Measurements from ENCODE around the gene CMIP. TPM values are rescaled to one million over a fixed set of nuclear protein-coding genes. Genes with fewer than 3 reads are reported as not detected.
A peak's percentile ranks its signal among the peaks of the same experiment; 100 is the strongest.

Gene CMIP
- total RNA-seq, 2 donors from 2014 or later, result 7.7 to 19.2 TPM

- TF ChIP-seq CTCF (IDR thresholded peaks at IDR 0.05), result no peak
- Histone ChIP-seq H3K27ac (peak overlapping the region; percentile 41 to 49), H3K27me3 (no peaks in the 10 kb centered on the region), H3K9me3 (no peaks in the 10 kb centered on the region), H3K36me3 (no peaks in the 10 kb centered on the region), H3K4me3 (no peak overlapping the region), H3K4me1 (peaks cover 0 to 70% of the 10 kb centered on the region in 2 donors)
- no peak for DNase-seq (ENCODE audit: low spot score)
Observed at GRCh38 chr16:81491541-81492188, 47.1 kb downstream of the CMIP start.

- no peak for TF ChIP-seq CTCF (IDR thresholded peaks at IDR 0.05)
- Histone ChIP-seq H3K4me1 (peaks cover 0 to 70% of the 10 kb centered on the region in 2 donors), H3K27ac (peak overlapping the region; percentile 41 to 49)
Observed at GRCh38 chr16:81492311-81492761, 47.7 kb downstream of the CMIP start.

GRCh38 chr16:81492965-81493754 is 48.6 kb downstream of the CMIP start:
- Histone ChIP-seq H3K4me1 (peaks cover 0 to 74% of the 10 kb centered on the region in 2 donors), H3K36me3 (no peaks in the 10 kb centered on the region), H3K9me3 (no peaks in the 10 kb centered on the region), H3K27me3 (no peaks in the 10 kb centered on the region), H3K4me3 (no peak overlapping the region), H3K27ac (peak overlapping the region; percentile 41 to 49)
- no peak for DNase-seq (ENCODE audit: low spot score)
- TF ChIP-seq CTCF (IDR thresholded peaks at IDR 0.05), result no peak

More at GRCh38 chr16:81492311-81492761, 47.7 kb downstream of the CMIP start:
- Histone ChIP-seq H3K4me3 (no peak overlapping the region), H3K36me3 (no peaks in the 10 kb centered on the region), H3K9me3 (no peaks in the 10 kb centered on the region), H3K27me3 (no peaks in the 10 kb centered on the region)
- DNase-seq (ENCODE audit: low spot score), result no peak

- Histone ChIP-seq H3K4me1 (peaks cover 0 to 74% of the 10 kb centered on the region in 2 donors), H3K36me3 (no peaks in the 10 kb centered on the region), H3K9me3 (no peaks in the 10 kb centered on the region), H3K27me3 (no peaks in the 10 kb centered on the region), H3K4me3 (no peak overlapping the region), H3K27ac (peak overlapping the region; percentile 58 to 64)
- TF ChIP-seq CTCF (IDR thresholded peaks at IDR 0.05), result no peak
- DNase-seq (ENCODE audit: low spot score), result no peak
Observed at GRCh38 chr16:81493755-81494433, 49.3 kb downstream of the CMIP start.

- peaks cover 0 to 73% of the 10 kb centered on the region in 2 donors for H3K4me1 ChIP-seq
- no peaks in the 10 kb centered on the region for H3K9me3 ChIP-seq
- H3K27me3 ChIP-seq, result no peaks in the 10 kb centered on the region
- peak overlapping the region; percentile 58 to 64 for H3K27ac ChIP-seq
- DNase-seq (ENCODE audit: low spot score), result no peak
- no peak overlapping the region for H3K4me3 ChIP-seq
- H3K36me3 ChIP-seq, result no peaks in the 10 kb centered on the region
- TF ChIP-seq CTCF (IDR thresholded peaks at IDR 0.05), result no peak
Observed at GRCh38 chr16:81494434-81494806, 49.8 kb downstream of the CMIP start.

Measured in right atrium auricular region (tissue), 2 donors.